GM12878 (cell line): ENCODE results near the gene PNPLA5. TPM values are rescaled to one million over a fixed set of nuclear protein-coding genes. Genes with fewer than 3 reads are reported as not detected.

Experiments
- ATAC-seq: fragments of 200-7000 bp; cut with Tn5 transposase; 3 replicates; pipeline ENCODE4 v1.9.1; 2020; ENCODE audit warnings: mild to moderate bottlenecking, moderate library complexity
- BruUV-seq: library from RNA; stranded (reverse); fragments of 400-500 nt; replicated peaks from 2 replicates; lab custom pipeline; 2021; lab: Mats Ljungman, UMichigan
- CTCF ChIA-PET: fragments of 300-600 bp; sonication (Branson Sonifier 250); formaldehyde crosslinking; extraction: SDS; loops from one replicate; lab custom pipeline; 2021; ENCODE audit warnings: inconsistent platforms; lab: Yijun Ruan, JAX
- POLR2A ChIA-PET: fragments of 350-600 bp; formaldehyde crosslinking; extraction: SDS; loops from one replicate; lab custom pipeline; 2021; ENCODE audit warnings: inconsistent platforms; lab: Charles Lee
- RAD21 ChIA-PET: fragments of 300-600 bp; sonication (Branson Sonifier 250); formaldehyde crosslinking; loops from one replicate; lab custom pipeline; 2023; ENCODE audit warnings: antibody characterized with exemption; ENCODE audit not compliant: unreplicated experiment; lab: Charles Lee
- SMC1A ChIA-PET: fragments of 300-600 bp; sonication (Branson Sonifier 250); formaldehyde crosslinking; loops from one replicate; lab custom pipeline; 2023; ENCODE audit not compliant: unreplicated experiment, uncharacterized antibody; lab: Charles Lee
- DNase-seq: peaks from one replicate; pipeline ENCODE4 v3.0.0-alpha.2; 2011; ENCODE audit warnings: low read depth, low spot score
- FAIRE-seq: peaks from 3 replicates; lab custom pipeline; 2011; peaks lifted over from hg19 to GRCh38; lab: Jason Lieb, UNC
- H2AFZ ChIP-seq: 2 replicates; pipeline ENCODE4 v1.6.0; 2011; ENCODE audit warnings: low read depth, low read length, control low read depth; ENCODE audit not compliant: control insufficient read depth
- H3K27ac ChIP-seq: 2 replicates; pipeline ENCODE4 v1.5.1; 2011; ENCODE audit warnings: control low read depth; ENCODE audit not compliant: control insufficient read depth, insufficient read depth
- H3K27me3 ChIP-seq, 2 experiments: replicated peaks in 1 of 2; 2 replicates each; pipeline versions ENCODE4 v1.6.0 to v1.6.1; 2011; ENCODE audit warnings: low read length in 1 of 2; ENCODE audit not compliant: control insufficient read depth in 2 of 2, insufficient read depth in 2 of 2
- H3K36me3 ChIP-seq, 2 experiments: 2 replicates each; pipeline ENCODE4 v1.5.1; 2011; ENCODE audit warnings: low read length in 1 of 2; ENCODE audit not compliant: control insufficient read depth in 2 of 2, insufficient read depth in 2 of 2
- H3K4me1 ChIP-seq: 2 replicates; pipeline ENCODE4 v1.6.1; 2011; ENCODE audit warnings: mild to moderate bottlenecking, low read length, moderate library complexity, mixed read lengths; ENCODE audit not compliant: control insufficient read depth, insufficient read depth
- H3K4me2 ChIP-seq: 2 replicates; pipeline ENCODE4 v1.6.0; 2011; ENCODE audit warnings: control low read depth; ENCODE audit not compliant: control insufficient read depth, insufficient read depth
- H3K4me3 ChIP-seq: fragments of 200-600 bp; sonication (generic); 2 replicates; pipeline ENCODE4 v1.5.1; 2016
- H3K79me2 ChIP-seq: 2 replicates; pipeline ENCODE4 v1.6.0; 2011; ENCODE audit warnings: low read length; ENCODE audit not compliant: control insufficient read depth, insufficient read depth
- H3K9ac ChIP-seq: 2 replicates; pipeline ENCODE4 v1.8.0; 2011; ENCODE audit warnings: low read length, control low read depth, mixed read lengths; ENCODE audit not compliant: control insufficient read depth, insufficient read depth
- H3K9me3 ChIP-seq: replicated peaks from 3 replicates; pipeline ENCODE4 v1.5.1; 2011; ENCODE audit warnings: mild to moderate bottlenecking, low read length; ENCODE audit not compliant: control insufficient read depth, insufficient read depth
- H4K20me1 ChIP-seq: 2 replicates; pipeline ENCODE4 v1.6.0; 2011; ENCODE audit not compliant: control insufficient read depth, insufficient read depth
- ATF3 ChIP-seq: IDR thresholded peaks from 2 replicates; pipeline ENCODE4 v1.6.1; 2011; ENCODE audit warnings: low read depth, mild to moderate bottlenecking, low read length, moderate library complexity, borderline replicate concordance; ENCODE audit errors: extremely low read depth
- ATF7 ChIP-seq: fragments of 450-650 bp; IDR thresholded peaks from 2 replicates; pipeline ENCODE4 v1.6.1; 2016; ENCODE audit warnings: low read depth, mild to moderate bottlenecking
- BHLHE40 ChIP-seq, 2 experiments: fragments of 450-650 bp in 1 of 2; IDR thresholded peaks; 2 replicates each; pipeline ENCODE4 v1.6.1; 2011 to 2017; ENCODE audit warnings: low read depth in 2 of 2, borderline replicate concordance in 1 of 2, improper control_type of control experiment in 1 of 2, low read length in 1 of 2, mild to moderate bottlenecking in 1 of 2
- CBX5 ChIP-seq: sonication (generic); IDR thresholded peaks from 2 replicates; pipeline ENCODE4 v1.6.1; 2016; ENCODE audit warnings: low read depth, moderate library complexity, mild to moderate bottlenecking, inconsistent platforms
- CHD2 ChIP-seq: IDR thresholded peaks from 2 replicates; pipeline ENCODE4 v1.6.1; 2011; ENCODE audit warnings: low read depth, low read length, improper control_type of control experiment, borderline replicate concordance
- ESRRA ChIP-seq: IDR thresholded peaks from 2 replicates; pipeline ENCODE4 v1.6.1; 2012; ENCODE audit warnings: mild to moderate bottlenecking, low read length, improper control_type of control experiment
- HDAC2 ChIP-seq: fragments of 200-600 bp; sonication (generic); IDR thresholded peaks from 2 replicates; pipeline ENCODE4 v1.6.1; 2017
- PAX8 ChIP-seq: fragments of 450-650 bp; IDR thresholded peaks from 2 replicates; pipeline ENCODE4 v1.6.1; 2017; ENCODE audit warnings: mild to moderate bottlenecking, moderate library complexity
- POLR2AphosphoS2 ChIP-seq: IDR thresholded peaks from 2 replicates; pipeline ENCODE4 v1.6.1; 2011; ENCODE audit warnings: low read depth, mild to moderate bottlenecking, low read length, improper control_type of control experiment, moderate library complexity
- RBBP5 ChIP-seq: fragments of 200-600 bp; sonication (generic); conservative IDR thresholded peaks from 2 replicates; pipeline ENCODE4 v1.6.1; 2016
- ZNF217 ChIP-seq: fragments of 450-650 bp; IDR thresholded peaks from 2 replicates; pipeline ENCODE4 v1.6.1; 2017; ENCODE audit warnings: antibody characterized with exemption, mild to moderate bottlenecking
- ZNF24 ChIP-seq: fragments of 450-650 bp; IDR thresholded peaks from 2 replicates; pipeline ENCODE4 v1.6.1; 2017; ENCODE audit warnings: antibody characterized with exemption, mild to moderate bottlenecking
- ZNF384 ChIP-seq: IDR thresholded peaks from 2 replicates; pipeline ENCODE4 v1.6.1; 2012; ENCODE audit warnings: low read depth, mild to moderate bottlenecking, low read length, improper control_type of control experiment, borderline replicate concordance
- ZSCAN29 ChIP-seq: fragments of 450-650 bp; IDR thresholded peaks from 2 replicates; pipeline ENCODE4 v1.6.1; 2017; ENCODE audit warnings: mild to moderate bottlenecking, moderate library complexity
- WGBS: methylation state at CpG from one replicate; pipeline ENCODE4 v1.1.6; 2016; ENCODE audit warnings: low lambda C conversion rate; ENCODE audit not compliant: insufficient replicate concordance, insufficient coverage; ENCODE audit errors: missing lambda C conversion rate; 5-methylcytosine and 5-hydroxymethylcytosine counted together
- in situ Hi-C: fragments of 300-500 bp; cut with MboI; formaldehyde crosslinking; loops from 9 replicates; pipeline ENCODE4 v1.14.3; 2018; ENCODE audit warnings: mixed read lengths
- intact Hi-C: fragments of 100-400 bp; cut with micrococcal nuclease; formaldehyde crosslinking; loops from one replicate; pipeline ENCODE4 v1.14.2; 2022; ENCODE audit not compliant: unreplicated experiment
- polyA plus RNA-seq, 11 experiments: library from polyadenylated mRNA; depleted of rRNA in 4 of 11; unstranded in 6 of 11; stranded (reverse) in 5 of 11; fragments of >200 nt; fragmentation: Nextera tagmentation in 4 of 11; fragmentation: Illumina TruSeq in 1 of 11; extraction: Ambion mirVana in 4 of 11; extraction: Trizol in 1 of 11; gene quantifications; 1 replicate in 1 of 11; 2 replicates in 10 of 11; pipeline versions ENCODE4 v1.2.1 to v1.2.3, GENCODE V29; 2011 to 2016; ENCODE audit warnings: inconsistent platforms in 2 of 11, missing spikeins in 2 of 11, low read depth in 1 of 11
- total RNA-seq, 4 experiments: library from RNA; depleted of rRNA in 3 of 4; stranded (reverse); fragments of >200 nt in 3 of 4; fragmentation: Illumina TruSeq in 1 of 4; extraction: Trizol in 1 of 4; gene quantifications; 2 replicates each; pipeline versions ENCODE4 v1.2.1 to v1.2.3, GENCODE V29; 2013 to 2021
- TF ChIP-seq, protein P1 (sequence below): fragments of 450-650 bp; IDR thresholded peaks from 2 replicates; pipeline ENCODE4 v1.6.1; 2017; ENCODE audit warnings: mild to moderate bottlenecking, low read depth, inconsistent platforms; ENCODE audit not compliant: poor library complexity, severe bottlenecking
- TF ChIP-seq, protein P2 (sequence below): IDR thresholded peaks from 2 replicates; pipeline ENCODE4 v1.6.1; 2011; ENCODE audit warnings: mild to moderate bottlenecking, low read depth, low read length, moderate library complexity; ENCODE audit not compliant: insufficient replicate concordance
- TF ChIP-seq, protein P3 (sequence below): IDR thresholded peaks from 2 replicates; pipeline ENCODE4 v1.6.1; 2012; ENCODE audit warnings: low read length, inconsistent platforms

Gene PNPLA5
- total and polyA plus RNA-seq, 10 of the 15 experiments (the other 5 are each of a cell fraction or from before 2014, with no cell fraction given), result not detected

DNA sequence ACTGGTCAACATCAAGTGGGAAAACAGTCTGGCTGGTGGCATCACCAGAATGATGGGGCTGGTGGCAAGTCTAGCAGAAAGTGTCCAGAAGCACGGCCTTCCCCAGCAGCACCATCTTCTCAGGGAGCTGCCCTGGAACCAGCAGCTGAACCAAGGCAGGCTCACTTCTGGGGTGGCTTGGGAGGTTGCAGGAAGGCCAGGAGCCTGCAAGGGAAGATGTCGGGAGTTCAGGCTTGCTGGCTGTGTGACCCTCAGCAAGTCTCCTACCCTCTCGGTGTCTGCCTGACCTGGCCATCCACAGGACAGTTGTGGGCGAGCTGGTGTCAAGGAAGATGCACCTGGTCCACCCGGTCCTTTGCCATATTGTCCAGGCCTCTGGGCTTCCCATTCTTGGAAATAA, 2.3 kb upstream of the PNPLA5 start:
- in situ Hi-C loops (no loop called here), intact Hi-C loops (no loop called here)
- FAIRE-seq, result no peak
- Histone ChIP-seq H3K27me3 (peaks cover 11 to 13% of the 10 kb centered on the region in 2 experiments; a peak in 3 of 4 replicates), H3K36me3 (no peaks in the 10 kb centered on the region), H3K79me2 (no peaks in the 10 kb centered on the region), H3K9me3 (no peaks in the 10 kb centered on the region), H3K4me3 (no peak overlapping the region), H3K4me1 (no peaks in the 10 kb centered on the region), H2AFZ (no peak overlapping the region), H3K27ac (no peak overlapping the region), H3K4me2 (no peak overlapping the region), H4K20me1 (no peaks in the 10 kb centered on the region; the same call in none of the 2 replicates), H3K9ac (no peak overlapping the region)
- BruUV-seq, result no TSS peak
- TF ChIP-seq ZNF384 (no peak), CBX5 (no peak), PAX8 (no peak), CHD2 (no peak), BHLHE40 (IDR thresholded peaks at IDR 0.05; ENCODE audit: borderline replicate concordance in 1 of 2, low read depth in 2 of 2, low read length in 1 of 2) (no peak), ESRRA (no peak), ZNF217 (no peak), ATF3 (no peak), HDAC2 (no peak), ATF7 (no peak), POLR2AphosphoS2 (no peak), ZSCAN29 (no peak), ZNF24 (no peak), RBBP5 (no peak)
- TF ChIP-seq, protein P1, sequence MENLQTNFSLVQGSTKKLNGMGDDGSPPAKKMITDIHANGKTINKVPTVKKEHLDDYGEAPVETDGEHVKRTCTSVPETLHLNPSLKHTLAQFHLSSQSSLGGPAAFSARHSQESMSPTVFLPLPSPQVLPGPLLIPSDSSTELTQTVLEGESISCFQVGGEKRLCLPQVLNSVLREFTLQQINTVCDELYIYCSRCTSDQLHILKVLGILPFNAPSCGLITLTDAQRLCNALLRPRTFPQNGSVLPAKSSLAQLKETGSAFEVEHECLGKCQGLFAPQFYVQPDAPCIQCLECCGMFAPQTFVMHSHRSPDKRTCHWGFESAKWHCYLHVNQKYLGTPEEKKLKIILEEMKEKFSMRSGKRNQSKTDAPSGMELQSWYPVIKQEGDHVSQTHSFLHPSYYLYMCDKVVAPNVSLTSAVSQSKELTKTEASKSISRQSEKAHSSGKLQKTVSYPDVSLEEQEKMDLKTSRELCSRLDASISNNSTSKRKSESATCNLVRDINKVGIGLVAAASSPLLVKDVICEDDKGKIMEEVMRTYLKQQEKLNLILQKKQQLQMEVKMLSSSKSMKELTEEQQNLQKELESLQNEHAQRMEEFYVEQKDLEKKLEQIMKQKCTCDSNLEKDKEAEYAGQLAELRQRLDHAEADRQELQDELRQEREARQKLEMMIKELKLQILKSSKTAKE, result no peak
- TF ChIP-seq, protein P2, sequence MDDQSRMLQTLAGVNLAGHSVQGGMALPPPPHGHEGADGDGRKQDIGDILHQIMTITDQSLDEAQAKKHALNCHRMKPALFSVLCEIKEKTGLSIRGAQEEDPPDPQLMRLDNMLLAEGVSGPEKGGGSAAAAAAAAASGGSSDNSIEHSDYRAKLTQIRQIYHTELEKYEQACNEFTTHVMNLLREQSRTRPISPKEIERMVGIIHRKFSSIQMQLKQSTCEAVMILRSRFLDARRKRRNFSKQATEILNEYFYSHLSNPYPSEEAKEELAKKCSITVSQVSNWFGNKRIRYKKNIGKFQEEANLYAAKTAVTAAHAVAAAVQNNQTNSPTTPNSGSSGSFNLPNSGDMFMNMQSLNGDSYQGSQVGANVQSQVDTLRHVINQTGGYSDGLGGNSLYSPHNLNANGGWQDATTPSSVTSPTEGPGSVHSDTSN, result no peak
- TF ChIP-seq, protein P3, sequence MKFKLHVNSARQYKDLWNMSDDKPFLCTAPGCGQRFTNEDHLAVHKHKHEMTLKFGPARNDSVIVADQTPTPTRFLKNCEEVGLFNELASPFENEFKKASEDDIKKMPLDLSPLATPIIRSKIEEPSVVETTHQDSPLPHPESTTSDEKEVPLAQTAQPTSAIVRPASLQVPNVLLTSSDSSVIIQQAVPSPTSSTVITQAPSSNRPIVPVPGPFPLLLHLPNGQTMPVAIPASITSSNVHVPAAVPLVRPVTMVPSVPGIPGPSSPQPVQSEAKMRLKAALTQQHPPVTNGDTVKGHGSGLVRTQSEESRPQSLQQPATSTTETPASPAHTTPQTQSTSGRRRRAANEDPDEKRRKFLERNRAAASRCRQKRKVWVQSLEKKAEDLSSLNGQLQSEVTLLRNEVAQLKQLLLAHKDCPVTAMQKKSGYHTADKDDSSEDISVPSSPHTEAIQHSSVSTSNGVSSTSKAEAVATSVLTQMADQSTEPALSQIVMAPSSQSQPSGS, result no peak
- WGBS, result 16% methylated on average over 5 of the region's 5 CpGs
- ChIA-PET RAD21 (no interaction called here), POLR2A (no interaction called here), CTCF (interaction anchor here (0.9 to 1.6 kb wide), 2 partner anchors 9 to 11 kb away, joined by 3 to 5 read pairs; no protein-coding TSS in a partner anchor), SMC1A (no interaction called here)
- DNase-seq, result no peak
- ATAC-seq, result no peak
